Measurements from ENCODE around the gene B4GALT6.

B4GALT6 gene

DNA sequence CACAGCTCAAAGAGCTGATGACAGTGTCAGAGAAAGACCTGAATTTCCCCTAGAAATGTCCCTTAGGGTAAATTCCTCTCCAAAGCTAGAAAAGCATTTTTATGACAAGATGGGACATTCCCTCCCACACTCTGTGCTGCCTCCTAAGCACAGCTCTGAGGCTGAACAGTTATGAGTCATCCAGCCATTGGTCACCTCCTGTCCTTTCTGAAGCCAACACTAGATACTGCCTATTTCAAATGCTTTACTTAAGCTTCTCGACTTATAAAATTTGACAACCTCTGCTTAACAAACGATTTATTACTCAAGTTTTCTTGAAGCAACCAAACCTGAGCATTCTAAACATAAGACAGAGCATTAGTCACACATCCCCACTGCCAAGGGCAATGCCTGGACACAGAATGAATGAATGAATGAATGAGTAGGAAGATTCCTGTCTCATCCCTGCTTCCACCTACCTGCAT, 35.4 kb downstream of the B4GALT6 start:
- no peaks in the 10 kb centered on the region for H3K27me3 ChIP-seq
- TF ChIP-seq, protein P1, sequence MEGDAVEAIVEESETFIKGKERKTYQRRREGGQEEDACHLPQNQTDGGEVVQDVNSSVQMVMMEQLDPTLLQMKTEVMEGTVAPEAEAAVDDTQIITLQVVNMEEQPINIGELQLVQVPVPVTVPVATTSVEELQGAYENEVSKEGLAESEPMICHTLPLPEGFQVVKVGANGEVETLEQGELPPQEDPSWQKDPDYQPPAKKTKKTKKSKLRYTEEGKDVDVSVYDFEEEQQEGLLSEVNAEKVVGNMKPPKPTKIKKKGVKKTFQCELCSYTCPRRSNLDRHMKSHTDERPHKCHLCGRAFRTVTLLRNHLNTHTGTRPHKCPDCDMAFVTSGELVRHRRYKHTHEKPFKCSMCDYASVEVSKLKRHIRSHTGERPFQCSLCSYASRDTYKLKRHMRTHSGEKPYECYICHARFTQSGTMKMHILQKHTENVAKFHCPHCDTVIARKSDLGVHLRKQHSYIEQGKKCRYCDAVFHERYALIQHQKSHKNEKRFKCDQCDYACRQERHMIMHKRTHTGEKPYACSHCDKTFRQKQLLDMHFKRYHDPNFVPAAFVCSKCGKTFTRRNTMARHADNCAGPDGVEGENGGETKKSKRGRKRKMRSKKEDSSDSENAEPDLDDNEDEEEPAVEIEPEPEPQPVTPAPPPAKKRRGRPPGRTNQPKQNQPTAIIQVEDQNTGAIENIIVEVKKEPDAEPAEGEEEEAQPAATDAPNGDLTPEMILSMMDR (IDR thresholded peaks at IDR 0.05; ENCODE audit: low read depth, low read length): no peak
- no peaks in the 10 kb centered on the region for H3K36me3 ChIP-seq
- DNase-seq: no peak
- H3K4me1 ChIP-seq: no peaks in the 10 kb centered on the region
- no peaks in the 10 kb centered on the region for H3K9me3 ChIP-seq
- H3K4me3 ChIP-seq (ENCODE audit: low read depth, low read length): no peak overlapping the region

DNA sequence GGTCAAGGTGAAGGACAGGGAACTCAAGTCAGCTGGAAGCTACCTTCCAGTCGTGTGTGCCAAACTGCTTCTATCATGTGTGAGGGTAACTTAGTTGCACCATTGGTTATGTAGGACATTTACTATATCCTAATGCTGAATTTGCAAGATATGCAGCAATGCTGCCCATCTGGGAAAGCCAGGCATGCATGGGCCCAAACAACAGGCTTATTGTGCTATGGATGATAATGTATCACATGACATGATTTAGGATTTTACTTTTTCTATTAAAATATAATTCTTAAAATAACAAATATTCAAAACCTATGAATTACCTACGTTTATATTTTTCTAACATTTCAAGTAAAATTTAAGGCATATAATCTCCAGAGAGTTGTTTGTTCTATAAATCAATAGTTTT, 35.9 kb downstream of the B4GALT6 start:
- TF ChIP-seq, protein P1 (IDR thresholded peaks at IDR 0.05; ENCODE audit: low read depth, low read length): no peak
- Histone ChIP-seq H3K9me3 (no peaks in the 10 kb centered on the region), H3K4me3 (ENCODE audit: low read depth, low read length) (no peak overlapping the region), H3K27me3 (no peaks in the 10 kb centered on the region), H3K4me1 (no peaks in the 10 kb centered on the region), H3K36me3 (no peaks in the 10 kb centered on the region)
- no peak for DNase-seq

DNA sequence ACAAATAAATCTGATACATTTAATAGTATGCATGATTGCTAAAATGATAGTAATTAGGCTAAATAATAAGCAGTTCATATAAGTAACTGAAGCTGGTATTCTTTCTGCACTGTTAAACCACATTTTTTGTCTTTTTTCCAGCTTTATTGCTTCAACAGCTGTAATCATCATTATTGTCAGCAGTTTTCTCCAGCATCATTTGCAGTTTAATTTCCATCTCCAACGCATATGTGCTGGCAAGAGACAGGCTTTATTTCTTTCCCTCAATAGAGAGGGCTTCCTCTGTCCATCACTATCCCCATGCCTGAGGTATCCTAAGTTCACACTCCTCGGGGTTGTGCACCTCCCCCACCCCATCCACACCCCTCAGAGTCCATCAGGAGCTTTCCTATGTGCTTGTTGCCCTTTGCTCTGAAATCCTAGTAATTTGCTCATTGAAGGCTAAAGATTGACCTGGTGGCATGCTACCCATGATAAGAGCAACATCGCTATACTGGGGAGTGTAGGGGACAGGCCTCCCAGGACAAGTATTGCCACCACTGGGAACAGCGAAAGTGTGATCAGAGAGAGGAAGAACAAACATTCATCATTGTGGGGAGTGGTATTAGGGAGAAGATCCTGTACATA, 37.1 kb downstream of the B4GALT6 start:
- Histone ChIP-seq H3K27me3 (no peaks in the 10 kb centered on the region), H3K4me3 (ENCODE audit: low read depth, low read length) (no peak overlapping the region), H3K4me1 (no peaks in the 10 kb centered on the region), H3K36me3 (no peaks in the 10 kb centered on the region), H3K9me3 (no peaks in the 10 kb centered on the region)
- no peak for DNase-seq
- TF ChIP-seq, protein P1 (IDR thresholded peaks at IDR 0.05; ENCODE audit: low read depth, low read length): no peak

DNA sequence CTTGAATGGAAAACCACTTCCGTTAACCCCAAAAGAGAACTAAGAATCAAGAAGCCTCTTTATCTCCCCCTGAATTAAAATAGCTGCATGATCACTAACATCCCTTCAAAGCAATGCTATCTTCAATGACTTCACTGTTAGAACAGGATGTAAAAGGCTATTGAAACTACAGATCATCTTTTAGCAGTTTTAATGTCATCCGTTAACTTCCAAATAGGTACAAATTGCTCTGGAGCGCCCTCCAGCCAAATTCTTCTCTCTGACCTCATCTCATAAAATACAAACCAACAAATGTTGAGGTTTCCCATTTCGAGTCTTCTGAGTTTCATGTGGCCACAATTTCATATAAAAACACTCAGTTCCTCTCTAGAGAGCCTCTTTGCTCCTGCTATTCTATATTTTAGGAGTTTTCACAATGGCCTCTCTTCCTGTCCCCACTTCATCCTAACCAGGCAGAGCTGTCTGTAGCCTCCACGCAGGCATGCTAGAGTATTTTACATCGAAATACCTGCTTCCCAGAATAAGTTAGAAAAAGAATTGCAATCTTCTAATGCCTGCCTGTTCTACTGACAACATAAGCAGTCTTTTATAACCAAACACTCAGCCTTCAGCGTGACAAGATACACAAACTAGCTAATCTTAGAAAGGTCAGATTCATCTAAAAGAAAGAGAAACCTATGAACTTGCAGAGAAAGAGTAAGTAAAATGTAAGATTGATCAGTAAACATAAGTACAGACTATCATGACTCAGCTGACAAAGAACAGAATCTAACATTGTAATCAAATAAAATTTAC, 37.9 kb downstream of the B4GALT6 start:
- Histone ChIP-seq H3K4me3 (ENCODE audit: low read depth, low read length) (no peak overlapping the region), H3K36me3 (no peaks in the 10 kb centered on the region), H3K27me3 (no peaks in the 10 kb centered on the region), H3K4me1 (no peaks in the 10 kb centered on the region), H3K9me3 (no peaks in the 10 kb centered on the region)
- no peak for DNase-seq
- TF ChIP-seq, protein P1 (IDR thresholded peaks at IDR 0.05; ENCODE audit: low read depth, low read length): no peak

DNA sequence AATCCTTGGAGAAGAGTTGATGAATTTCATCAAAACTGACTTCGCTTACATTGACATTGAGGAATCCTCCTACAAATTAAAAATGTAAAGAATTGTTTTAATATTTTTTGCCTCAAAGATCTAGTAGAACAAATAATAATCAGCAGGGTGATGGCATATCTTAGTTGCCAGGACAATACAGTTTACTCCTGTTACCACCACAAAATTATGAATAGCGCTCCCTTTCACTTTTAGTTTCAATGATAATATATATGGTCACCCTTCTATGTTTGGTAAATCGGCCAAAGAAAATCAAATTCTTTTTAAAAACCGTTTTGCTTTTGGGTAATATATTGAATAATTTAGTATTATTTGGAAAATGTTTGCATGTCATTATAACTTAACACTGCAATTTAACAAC, 39.0 kb downstream of the B4GALT6 start:
- DNase-seq: no peak
- TF ChIP-seq, protein P1 (IDR thresholded peaks at IDR 0.05; ENCODE audit: low read depth, low read length): no peak
- H3K9me3 ChIP-seq: no peaks in the 10 kb centered on the region
- H3K36me3 ChIP-seq: no peaks in the 10 kb centered on the region
- no peaks in the 10 kb centered on the region for H3K4me1 ChIP-seq
- H3K27me3 ChIP-seq: no peaks in the 10 kb centered on the region
- H3K4me3 ChIP-seq (ENCODE audit: low read depth, low read length): no peak overlapping the region

DNA sequence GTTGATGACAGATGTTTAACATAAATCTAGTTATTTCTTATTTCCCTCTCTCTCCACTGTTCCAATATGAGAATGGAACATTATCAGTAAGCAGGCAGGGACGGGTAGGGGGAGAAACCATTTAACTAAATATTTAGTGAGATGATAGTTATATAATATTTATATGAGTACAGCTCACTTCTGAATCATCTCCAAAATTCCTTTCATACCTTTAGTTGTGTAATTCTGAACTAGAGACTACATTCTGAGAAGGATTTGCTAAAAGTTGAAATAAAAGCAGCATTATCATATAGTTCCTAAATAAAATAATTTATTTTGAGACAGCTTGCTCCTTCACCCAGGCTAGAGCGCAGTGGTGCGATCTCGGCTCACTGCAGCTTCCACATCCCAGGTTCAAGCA, 41.4 kb downstream of the B4GALT6 start:
- Histone ChIP-seq H3K36me3 (no peaks in the 10 kb centered on the region), H3K4me1 (no peaks in the 10 kb centered on the region), H3K9me3 (no peaks in the 10 kb centered on the region), H3K4me3 (ENCODE audit: low read depth, low read length) (no peak overlapping the region), H3K27me3 (no peaks in the 10 kb centered on the region)
- TF ChIP-seq, protein P1 (IDR thresholded peaks at IDR 0.05; ENCODE audit: low read depth, low read length): no peak
- DNase-seq: no peak

All from BE2C (cell line).